Measurements from ENCODE around the gene TASP1. TPM values are rescaled to one million over a fixed set of nuclear protein-coding genes. Genes with fewer than 3 reads are reported as not detected.

The TASP1 gene
- total and polyA plus RNA-seq, 4 donors, result 2.5 to 10.0 (median 4.7) TPM

DNA sequence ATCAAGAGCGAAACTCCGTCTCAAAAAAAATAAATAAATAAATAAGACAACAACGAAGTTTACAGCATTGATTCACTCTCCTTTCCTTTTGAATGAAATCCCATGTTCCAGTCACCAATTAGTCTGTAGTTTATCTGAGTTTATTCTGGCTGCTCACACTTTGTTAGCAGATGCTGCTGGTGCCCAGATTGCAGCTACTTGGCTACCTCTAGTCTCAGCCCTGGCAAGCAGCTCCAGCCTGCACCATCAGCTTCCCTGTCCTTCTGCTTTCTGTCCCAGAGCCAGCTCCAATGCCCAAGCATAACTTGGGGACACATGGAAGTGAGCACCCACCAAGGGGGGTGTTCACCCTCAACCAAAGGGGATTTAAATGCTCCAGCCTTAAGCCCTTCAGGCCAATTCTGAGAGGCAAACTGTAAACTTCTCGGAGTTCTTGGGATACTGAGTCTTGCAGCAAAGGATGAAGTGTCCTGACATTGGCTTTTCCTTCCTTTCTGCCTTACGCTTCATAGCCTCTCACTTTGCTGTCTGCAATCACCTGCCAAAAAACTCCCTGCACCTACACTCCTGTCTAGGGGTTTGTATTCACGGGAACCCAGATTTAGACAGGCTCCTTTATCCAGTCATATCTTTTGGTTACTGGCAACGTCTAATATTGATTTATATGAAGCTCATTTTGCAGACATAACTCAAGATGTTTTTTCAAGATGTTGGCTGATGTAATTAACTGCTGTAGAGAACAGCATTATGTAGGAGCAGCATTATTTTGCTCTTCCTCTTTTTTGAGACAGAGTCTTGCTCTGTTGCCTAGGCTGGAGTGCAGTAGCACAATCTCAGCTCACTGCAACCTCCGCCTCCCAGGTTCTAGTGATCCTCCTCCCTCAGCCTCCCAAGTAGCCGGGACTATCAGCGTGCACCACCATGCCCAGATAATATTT, 9.8 kb upstream of the TASP1 start:
- 84% methylated on average over 10 of the region's 10 CpGs for WGBS
- no peak for TF ChIP-seq RXRA (IDR thresholded peaks at IDR 0.05)
- no peak for TF ChIP-seq NR2F2 (IDR thresholded peaks at IDR 0.05)
- no peak for TF ChIP-seq CTCF (IDR thresholded peaks at IDR 0.05; ENCODE audit: low read depth, low read length, missing input control)
- TF ChIP-seq TAF1 (conservative IDR thresholded peaks at IDR 0.05), result no peak
- no peak for TF ChIP-seq FOXA2 (IDR thresholded peaks at IDR 0.05)
- no peak for TF ChIP-seq HNF4A (conservative IDR thresholded peaks at IDR 0.05)
- TF ChIP-seq SP1 (IDR thresholded peaks at IDR 0.05), result no peak
- no peak for TF ChIP-seq ATF3 (IDR thresholded peaks at IDR 0.05)
- TF ChIP-seq EGR1 (IDR thresholded peaks at IDR 0.05; ENCODE audit: low read depth in 2 of 2), result no peak
- TF ChIP-seq FOXA1 (IDR thresholded peaks at IDR 0.05), result no peak
- TF ChIP-seq JUND (IDR thresholded peaks at IDR 0.05), result no peak
- TF ChIP-seq MAX (IDR thresholded peaks at IDR 0.05), result no peak
- TF ChIP-seq, protein P1, sequence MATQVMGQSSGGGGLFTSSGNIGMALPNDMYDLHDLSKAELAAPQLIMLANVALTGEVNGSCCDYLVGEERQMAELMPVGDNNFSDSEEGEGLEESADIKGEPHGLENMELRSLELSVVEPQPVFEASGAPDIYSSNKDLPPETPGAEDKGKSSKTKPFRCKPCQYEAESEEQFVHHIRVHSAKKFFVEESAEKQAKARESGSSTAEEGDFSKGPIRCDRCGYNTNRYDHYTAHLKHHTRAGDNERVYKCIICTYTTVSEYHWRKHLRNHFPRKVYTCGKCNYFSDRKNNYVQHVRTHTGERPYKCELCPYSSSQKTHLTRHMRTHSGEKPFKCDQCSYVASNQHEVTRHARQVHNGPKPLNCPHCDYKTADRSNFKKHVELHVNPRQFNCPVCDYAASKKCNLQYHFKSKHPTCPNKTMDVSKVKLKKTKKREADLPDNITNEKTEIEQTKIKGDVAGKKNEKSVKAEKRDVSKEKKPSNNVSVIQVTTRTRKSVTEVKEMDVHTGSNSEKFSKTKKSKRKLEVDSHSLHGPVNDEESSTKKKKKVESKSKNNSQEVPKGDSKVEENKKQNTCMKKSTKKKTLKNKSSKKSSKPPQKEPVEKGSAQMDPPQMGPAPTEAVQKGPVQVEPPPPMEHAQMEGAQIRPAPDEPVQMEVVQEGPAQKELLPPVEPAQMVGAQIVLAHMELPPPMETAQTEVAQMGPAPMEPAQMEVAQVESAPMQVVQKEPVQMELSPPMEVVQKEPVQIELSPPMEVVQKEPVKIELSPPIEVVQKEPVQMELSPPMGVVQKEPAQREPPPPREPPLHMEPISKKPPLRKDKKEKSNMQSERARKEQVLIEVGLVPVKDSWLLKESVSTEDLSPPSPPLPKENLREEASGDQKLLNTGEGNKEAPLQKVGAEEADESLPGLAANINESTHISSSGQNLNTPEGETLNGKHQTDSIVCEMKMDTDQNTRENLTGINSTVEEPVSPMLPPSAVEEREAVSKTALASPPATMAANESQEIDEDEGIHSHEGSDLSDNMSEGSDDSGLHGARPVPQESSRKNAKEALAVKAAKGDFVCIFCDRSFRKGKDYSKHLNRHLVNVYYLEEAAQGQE (IDR thresholded peaks at IDR 0.05), result no peak
- no peak for TF ChIP-seq RAD21 (IDR thresholded peaks at IDR 0.05)
- TF ChIP-seq YY1 (IDR thresholded peaks at IDR 0.05), result no peak
- no peak for TF ChIP-seq GABPA (IDR thresholded peaks at IDR 0.05 in 1 of 2, conservative IDR thresholded peaks at IDR 0.05 in 1 of 2)
- TF ChIP-seq HNF4G (IDR thresholded peaks at IDR 0.05), result no peak
- no peak for TF ChIP-seq ZBTB33 (IDR thresholded peaks at IDR 0.05)
- DNase-seq (ENCODE audit: low spot score), result no peak
- no peaks in the 10 kb centered on the region for H3K36me3 ChIP-seq (ENCODE audit: control insufficient read depth in 4 of 4, insufficient read depth in 3 of 4, low read depth in 1 of 4, low read length in 3 of 4)
- H3K27ac ChIP-seq (ENCODE audit: low read depth in 1 of 2, low read length in 2 of 2), result no peak overlapping the region
- H3K4me3 ChIP-seq (ENCODE audit: low read depth in 1 of 3, low read length in 3 of 3), result no peak overlapping the region
- H3K4me1 ChIP-seq (ENCODE audit: control insufficient read depth in 4 of 4, insufficient read depth in 4 of 4, low read length in 3 of 4), result no peaks in the 10 kb centered on the region
- no peak overlapping the region for H3K9ac ChIP-seq (ENCODE audit: low read depth in 1 of 2, low read length in 2 of 2)
- H3K27me3 ChIP-seq (ENCODE audit: control insufficient read depth in 4 of 4, insufficient read depth in 4 of 4, low read length in 3 of 4), result no peaks in the 10 kb centered on the region
- H3K9me3 ChIP-seq (ENCODE audit: control insufficient read depth in 4 of 4, low read length in 3 of 4), result no peaks in the 10 kb centered on the region
